Peyer's patch (tissue), 4 donors: ENCODE data around the gene DNPH1.

Experiments used
- CTCF ChIP-seq, 6 experiments: fragments of 450-650 bp in 4 of 6; fragments of 200-600 bp in 2 of 6; sonication (generic) in 1 of 6; IDR thresholded peaks; one replicate each; pipeline ENCODE4 v1.5.1; 2017 to 2019; ENCODE audit warnings: antibody characterized with exemption in 6 of 6, mild to moderate bottlenecking in 3 of 6, moderate library complexity in 1 of 6
- POLR2A ChIP-seq, 2 donors: fragments of 450-650 bp; IDR thresholded peaks; one replicate each; pipeline ENCODE4 v1.5.1; 2017; ENCODE audit warnings: antibody characterized with exemption in 2 of 2, mild to moderate bottlenecking in 2 of 2, moderate library complexity in 2 of 2

GRCh38 chr6:43202451-43202850, 26.8 kb downstream of the DNPH1 start:
- no peak for TF ChIP-seq CTCF (IDR thresholded peaks at IDR 0.05)
- no peak for TF ChIP-seq POLR2A (IDR thresholded peaks at IDR 0.05)
